Natural killer cell (primary cell): ENCODE data around the gene MAP4K1. TPM values are rescaled to one million over a fixed set of nuclear protein-coding genes. Genes with fewer than 3 reads are reported as not detected.
A peak's percentile ranks its signal among the peaks of the same experiment; 100 is the strongest.
"Not testable (repeated sequence)": the region's sequence is repeated elsewhere in the genome, so short reads cannot be mapped to it uniquely, and the experiment has no call there.

Experiments
- ATAC-seq, 3 donors: fragments of 150-1000 bp in 2 of 3; fragments of 200-7000 bp in 1 of 3; cut with Tn5 transposase; 1 replicate in 1 of 3; 2 replicates in 2 of 3; pipeline ENCODE4 v1.10.0; 2021; ENCODE audit warnings: mild to moderate bottlenecking in 2 of 3, moderate library complexity in 2 of 3
- DNase-seq, 2 donors: peaks; one replicate each; pipeline versions ENCODE4 v3.0.0 to v3.0.0-alpha.2; 2013 to 2021; ENCODE audit warnings: mixed read lengths in 1 of 2
- H3K27ac ChIP-seq: one replicate; pipeline ENCODE4 v1.5.1; 2013; ENCODE audit warnings: mild to moderate bottlenecking, low read length
- H3K27me3 ChIP-seq: one replicate; pipeline ENCODE4 v1.6.1; 2013; ENCODE audit warnings: low read length; ENCODE audit not compliant: control insufficient read depth, insufficient read depth
- H3K36me3 ChIP-seq: one replicate; pipeline ENCODE4 v1.6.1; 2013; ENCODE audit warnings: low read length; ENCODE audit not compliant: control insufficient read depth, insufficient read depth
- H3K4me1 ChIP-seq: one replicate; pipeline ENCODE4 v1.6.1; 2013; ENCODE audit warnings: low read length; ENCODE audit not compliant: control insufficient read depth, insufficient read depth
- H3K4me3 ChIP-seq: one replicate; pipeline ENCODE4 v1.5.1; 2013; ENCODE audit warnings: low read length
- H3K9me3 ChIP-seq: one replicate; pipeline ENCODE4 v1.6.1; 2013; ENCODE audit warnings: low read length; ENCODE audit not compliant: control insufficient read depth, insufficient read depth
- H3K27ac Mint-ChIP-seq, 2 donors: one replicate each; pipeline ENCODE4 v1.8.0; 2022; ENCODE audit warnings: mild to moderate bottlenecking in 2 of 2, mixed read lengths in 2 of 2, moderate library complexity in 1 of 2
- H3K27me3 Mint-ChIP-seq, 2 donors: one replicate each; pipeline ENCODE4 v1.8.0; 2022; ENCODE audit warnings: low read depth in 2 of 2, mixed read lengths in 2 of 2
- H3K36me3 Mint-ChIP-seq: one replicate; pipeline ENCODE4 v1.8.0; 2022; ENCODE audit warnings: mixed read lengths
- H3K4me1 Mint-ChIP-seq, 2 donors: one replicate each; pipeline ENCODE4 v1.8.0; 2022; ENCODE audit warnings: mixed read lengths in 2 of 2
- H3K4me3 Mint-ChIP-seq: one replicate; pipeline ENCODE4 v1.8.0; 2022; ENCODE audit warnings: mild to moderate bottlenecking, moderate library complexity, mixed read lengths
- H3K9me3 Mint-ChIP-seq, 2 donors: one replicate each; pipeline ENCODE4 v1.8.0; 2022; ENCODE audit warnings: mixed read lengths in 2 of 2
- CTCF ChIP-seq: fragments of 200-600 bp; IDR thresholded peaks from one replicate; pipeline ENCODE4 v1.8.0; 2022; ENCODE audit warnings: antibody characterized with exemption
- WGBS: methylation state at CpG from one replicate; pipeline ENCODE4 v1.1.7; 2013; ENCODE audit warnings: missing lambda C conversion rate; ENCODE audit not compliant: insufficient coverage; 5-methylcytosine and 5-hydroxymethylcytosine counted together
- intact Hi-C: fragments of 100-400 bp; cut with micrococcal nuclease; formaldehyde crosslinking; loops from one replicate; pipeline ENCODE4 v1.14.2; 2022
- total RNA-seq, 4 donors: library from RNA; stranded (reverse); fragments of 120-200 nt in 1 of 4; gene quantifications; one replicate each; pipeline versions ENCODE4 v1.2.3 to v1.2.4, GENCODE V29; 2013 to 2022

MAP4K1 gene
- total RNA-seq, 3 donors from 2014 or later (not counting 1 experiment from before 2014, with no cell fraction given), result 162 to 201 (median 163) TPM

DNA sequence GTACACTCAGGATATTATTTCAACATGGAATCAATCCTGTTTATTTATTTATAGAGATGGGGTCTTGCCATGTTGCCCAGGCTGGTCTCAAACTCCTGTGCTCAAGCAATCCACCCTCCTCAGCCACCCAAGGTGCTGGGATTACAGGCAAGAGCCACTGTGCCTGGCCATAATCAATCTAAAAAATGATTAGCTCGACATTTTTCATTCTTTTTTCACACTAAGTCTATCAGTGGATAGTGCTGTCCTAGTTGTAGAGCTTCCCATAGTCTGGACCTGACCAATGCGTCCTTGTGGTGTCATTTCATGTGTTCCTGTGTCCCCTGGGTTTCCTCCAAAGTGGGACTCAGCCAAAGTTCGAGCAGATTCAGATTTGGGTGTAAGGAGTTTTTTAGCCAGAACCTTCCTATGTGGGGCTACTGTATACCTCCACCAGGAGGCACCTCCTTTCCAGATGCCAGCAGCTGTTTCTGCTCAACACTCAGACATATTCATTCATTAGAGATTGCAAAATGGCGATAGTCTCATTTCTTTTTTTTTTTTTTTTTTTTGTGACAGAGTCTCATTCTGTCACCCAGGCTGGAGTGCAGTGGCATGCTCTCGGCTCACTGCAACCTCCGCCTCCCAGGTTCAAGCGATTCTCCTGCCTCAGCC, 61.1 kb downstream of the MAP4K1 start:
- TF ChIP-seq CTCF, result no peak
- H3K9me3 Mint-ChIP-seq, result no peaks in the 10 kb centered on the region
- Histone ChIP-seq H3K4me1 (peaks cover 48% of the 10 kb centered on the region), H3K4me3 (no peak overlapping the region), H3K27ac (no peak overlapping the region), H3K9me3 (no peaks in the 10 kb centered on the region), H3K27me3 (no peaks in the 10 kb centered on the region), H3K36me3 (no peaks in the 10 kb centered on the region)
- H3K27me3 Mint-ChIP-seq, result peaks cover 2 to 9% of the 10 kb centered on the region in 2 donors
- no peak overlapping the region for H3K4me3 Mint-ChIP-seq
- 71% methylated on average over 7 of the region's 7 CpGs for WGBS
- no peaks in the 10 kb centered on the region for H3K36me3 Mint-ChIP-seq
- peak overlapping the region in 1 of 2 donors; percentile 9 for H3K27ac Mint-ChIP-seq
- intact Hi-C loops, result no loop called here
- H3K4me1 Mint-ChIP-seq, result peaks cover 12 to 15% of the 10 kb centered on the region in 2 donors
- DNase-seq, result peak in 1 of 2 donors; percentile 52
- ATAC-seq, result no peak

- H3K4me3 Mint-ChIP-seq, result no peak overlapping the region
- H3K4me1 Mint-ChIP-seq, result peaks cover 12 to 19% of the 10 kb centered on the region in 2 donors
- peaks cover 43% of the 10 kb centered on the region for H3K4me1 ChIP-seq
- H3K27ac ChIP-seq, result no peak overlapping the region
- 82% methylated on average over 5 of the region's 8 CpGs for WGBS
- intact Hi-C loops, result no loop called here
- H3K4me3 ChIP-seq, result no peak overlapping the region
- DNase-seq (no peak), ATAC-seq (no peak)
- no peaks in the 10 kb centered on the region for H3K36me3 Mint-ChIP-seq
- H3K27me3 ChIP-seq, result no peaks in the 10 kb centered on the region
- H3K27me3 Mint-ChIP-seq, result peaks cover 5 to 12% of the 10 kb centered on the region in 2 donors
- TF ChIP-seq CTCF, result no peak
- H3K9me3 Mint-ChIP-seq, result no peaks in the 10 kb centered on the region
- no peak overlapping the region for H3K27ac Mint-ChIP-seq
- no peaks in the 10 kb centered on the region for H3K36me3 ChIP-seq
- H3K9me3 ChIP-seq, result no peaks in the 10 kb centered on the region
Measured at GRCh38 chr19:38555200-38555599, 62.6 kb downstream of the MAP4K1 start.

- Mint-ChIP-seq H3K27ac (no peak overlapping the region), H3K9me3 (no peaks in the 10 kb centered on the region), H3K36me3 (no peaks in the 10 kb centered on the region), H3K4me1 (peaks cover 12 to 15% of the 10 kb centered on the region in 2 donors), H3K27me3 (peaks cover 5 to 12% of the 10 kb centered on the region in 2 donors), H3K4me3 (no peak overlapping the region)
- no peaks in the 10 kb centered on the region for H3K9me3 ChIP-seq
- 36% methylated on average over 2 of the region's 3 CpGs for WGBS
- DNase-seq (no peak), ATAC-seq (no peak)
- TF ChIP-seq CTCF, result no peak
- no peaks in the 10 kb centered on the region for H3K27me3 ChIP-seq
- no peak overlapping the region for H3K27ac ChIP-seq
- H3K4me1 ChIP-seq, result peaks cover 39% of the 10 kb centered on the region
- H3K36me3 ChIP-seq, result no peaks in the 10 kb centered on the region
- H3K4me3 ChIP-seq, result no peak overlapping the region
- intact Hi-C loops, result no loop called here
Measured at GRCh38 chr19:38554676-38555141, 63.0 kb downstream of the MAP4K1 start.

GRCh38 chr19:38553239-38553638, 64.5 kb downstream of the MAP4K1 start:
- DNase-seq, H3K27me3 ChIP-seq, intact Hi-C loops, H3K27ac ChIP-seq, H3K36me3 ChIP-seq, H3K27ac Mint-ChIP-seq, H3K4me3 ChIP-seq, H3K4me3 Mint-ChIP-seq, ATAC-seq, H3K9me3 ChIP-seq, H3K9me3 Mint-ChIP-seq, H3K36me3 Mint-ChIP-seq: not testable (repeated sequence)
- no CpG with 5 or more reads among the region's 1 CpG for WGBS
- peaks cover 34% of the 10 kb centered on the region for H3K4me1 ChIP-seq
- Mint-ChIP-seq H3K4me1 (peaks cover 12 to 14% of the 10 kb centered on the region in 2 donors), H3K27me3 (peaks cover 5 to 12% of the 10 kb centered on the region in 2 donors)
